GM12878 (cell line): ENCODE data around the gene CTSD. TPM values are rescaled to one million over a fixed set of nuclear protein-coding genes. Genes with fewer than 3 reads are reported as not detected.

Experiments
- ATAC-seq: fragments of 200-7000 bp; cut with Tn5 transposase; 3 replicates; pipeline ENCODE4 v1.9.1; 2020; ENCODE audit warnings: mild to moderate bottlenecking, moderate library complexity
- BruUV-seq: library from RNA; stranded (reverse); fragments of 400-500 nt; replicated peaks from 2 replicates; lab custom pipeline; 2021; lab: Mats Ljungman, UMichigan
- CTCF ChIA-PET: fragments of 300-600 bp; sonication (Branson Sonifier 250); formaldehyde crosslinking; extraction: SDS; loops from one replicate; lab custom pipeline; 2021; ENCODE audit warnings: inconsistent platforms; lab: Yijun Ruan, JAX
- POLR2A ChIA-PET: fragments of 350-600 bp; formaldehyde crosslinking; extraction: SDS; loops from one replicate; lab custom pipeline; 2021; ENCODE audit warnings: inconsistent platforms; lab: Charles Lee
- RAD21 ChIA-PET: fragments of 300-600 bp; sonication (Branson Sonifier 250); formaldehyde crosslinking; loops from one replicate; lab custom pipeline; 2023; ENCODE audit warnings: antibody characterized with exemption; ENCODE audit not compliant: unreplicated experiment; lab: Charles Lee
- SMC1A ChIA-PET: fragments of 300-600 bp; sonication (Branson Sonifier 250); formaldehyde crosslinking; loops from one replicate; lab custom pipeline; 2023; ENCODE audit not compliant: unreplicated experiment, uncharacterized antibody; lab: Charles Lee
- DNase-seq: peaks from one replicate; pipeline ENCODE4 v3.0.0-alpha.2; 2011; ENCODE audit warnings: low read depth, low spot score
- FAIRE-seq: peaks from 3 replicates; lab custom pipeline; 2011; peaks lifted over from hg19 to GRCh38; lab: Jason Lieb, UNC
- H2AFZ ChIP-seq: 2 replicates; pipeline ENCODE4 v1.6.0; 2011; ENCODE audit warnings: low read depth, low read length, control low read depth; ENCODE audit not compliant: control insufficient read depth
- H3K27ac ChIP-seq: 2 replicates; pipeline ENCODE4 v1.5.1; 2011; ENCODE audit warnings: control low read depth; ENCODE audit not compliant: control insufficient read depth, insufficient read depth
- H3K27me3 ChIP-seq, 2 experiments: replicated peaks in 1 of 2; 2 replicates each; pipeline versions ENCODE4 v1.6.0 to v1.6.1; 2011; ENCODE audit warnings: low read length in 1 of 2; ENCODE audit not compliant: control insufficient read depth in 2 of 2, insufficient read depth in 2 of 2
- H3K36me3 ChIP-seq, 2 experiments: 2 replicates each; pipeline ENCODE4 v1.5.1; 2011; ENCODE audit warnings: low read length in 1 of 2; ENCODE audit not compliant: control insufficient read depth in 2 of 2, insufficient read depth in 2 of 2
- H3K4me1 ChIP-seq: 2 replicates; pipeline ENCODE4 v1.6.1; 2011; ENCODE audit warnings: mild to moderate bottlenecking, low read length, moderate library complexity, mixed read lengths; ENCODE audit not compliant: control insufficient read depth, insufficient read depth
- H3K4me2 ChIP-seq: 2 replicates; pipeline ENCODE4 v1.6.0; 2011; ENCODE audit warnings: control low read depth; ENCODE audit not compliant: control insufficient read depth, insufficient read depth
- H3K4me3 ChIP-seq: fragments of 200-600 bp; sonication (generic); 2 replicates; pipeline ENCODE4 v1.5.1; 2016
- H3K79me2 ChIP-seq: 2 replicates; pipeline ENCODE4 v1.6.0; 2011; ENCODE audit warnings: low read length; ENCODE audit not compliant: control insufficient read depth, insufficient read depth
- H3K9ac ChIP-seq: 2 replicates; pipeline ENCODE4 v1.8.0; 2011; ENCODE audit warnings: low read length, control low read depth, mixed read lengths; ENCODE audit not compliant: control insufficient read depth, insufficient read depth
- H3K9me3 ChIP-seq: replicated peaks from 3 replicates; pipeline ENCODE4 v1.5.1; 2011; ENCODE audit warnings: mild to moderate bottlenecking, low read length; ENCODE audit not compliant: control insufficient read depth, insufficient read depth
- H4K20me1 ChIP-seq: 2 replicates; pipeline ENCODE4 v1.6.0; 2011; ENCODE audit not compliant: control insufficient read depth, insufficient read depth
- MXI1 ChIP-seq: fragments of 150-350 bp; IDR thresholded peaks from 2 replicates; pipeline ENCODE4 v1.6.1; 2011; ENCODE audit warnings: low read depth, mild to moderate bottlenecking, inconsistent platforms, low read length, improper control_type of control experiment
- PBX3 ChIP-seq: IDR thresholded peaks from 2 replicates; pipeline ENCODE4 v1.6.1; 2011; ENCODE audit warnings: mild to moderate bottlenecking, low read depth, low read length, moderate library complexity; ENCODE audit not compliant: insufficient replicate concordance
- POU2F2 ChIP-seq: IDR thresholded peaks from 3 replicates; pipeline ENCODE4 v1.6.1; 2011; ENCODE audit warnings: low read depth, mild to moderate bottlenecking, low read length, borderline replicate concordance
- ZBTB4 ChIP-seq: fragments of 450-650 bp; formaldehyde crosslinking; IDR thresholded peaks from 2 replicates; pipeline ENCODE4 v1.4.0; 2022; ENCODE audit warnings: mild to moderate bottlenecking, moderate library complexity
- WGBS: methylation state at CpG from one replicate; pipeline ENCODE4 v1.1.6; 2016; ENCODE audit warnings: low lambda C conversion rate; ENCODE audit not compliant: insufficient replicate concordance, insufficient coverage; ENCODE audit errors: missing lambda C conversion rate; 5-methylcytosine and 5-hydroxymethylcytosine counted together
- in situ Hi-C: fragments of 300-500 bp; cut with MboI; formaldehyde crosslinking; loops from 9 replicates; pipeline ENCODE4 v1.14.3; 2018; ENCODE audit warnings: mixed read lengths
- intact Hi-C: fragments of 100-400 bp; cut with micrococcal nuclease; formaldehyde crosslinking; loops from one replicate; pipeline ENCODE4 v1.14.2; 2022; ENCODE audit not compliant: unreplicated experiment
- polyA plus RNA-seq, 11 experiments: library from polyadenylated mRNA; depleted of rRNA in 4 of 11; unstranded in 6 of 11; stranded (reverse) in 5 of 11; fragments of >200 nt; fragmentation: Nextera tagmentation in 4 of 11; fragmentation: Illumina TruSeq in 1 of 11; extraction: Ambion mirVana in 4 of 11; extraction: Trizol in 1 of 11; gene quantifications; 1 replicate in 1 of 11; 2 replicates in 10 of 11; pipeline versions ENCODE4 v1.2.1 to v1.2.3, GENCODE V29; 2011 to 2016; ENCODE audit warnings: inconsistent platforms in 2 of 11, missing spikeins in 2 of 11, low read depth in 1 of 11
- total RNA-seq, 4 experiments: library from RNA; depleted of rRNA in 3 of 4; stranded (reverse); fragments of >200 nt in 3 of 4; fragmentation: Illumina TruSeq in 1 of 4; extraction: Trizol in 1 of 4; gene quantifications; 2 replicates each; pipeline versions ENCODE4 v1.2.1 to v1.2.3, GENCODE V29; 2013 to 2021

The CTSD gene
- total and polyA plus RNA-seq, 10 of the 15 experiments (the other 5 are each of a cell fraction or from before 2014, with no cell fraction given): 0.42 to 54.6 (median 25.0) TPM

GRCh38 chr11:1812274-1812673, 48.5 kb upstream of the CTSD start:
- no peak overlapping the region for H3K4me2 ChIP-seq
- H3K9ac ChIP-seq: no peak overlapping the region
- 0 out of 4 replicates have a peak, but pooled peaks cover 0 to 1% of the 10 kb centered on the region in 2 experiments for H3K27me3 ChIP-seq
- 19% methylated on average over 5 of the region's 5 CpGs for WGBS
- TF ChIP-seq ZBTB4 (CRISPR knock-in tag) (no peak), MXI1 (no peak), PBX3 (no peak), POU2F2 (no peak)
- H3K4me1 ChIP-seq: no peaks in the 10 kb centered on the region
- ATAC-seq (no peak), FAIRE-seq (no peak), DNase-seq (no peak)
- H3K4me3 ChIP-seq: no peak overlapping the region
- peaks cover 2% of the 10 kb centered on the region; the same call in 1 of the 3 replicates for H3K9me3 ChIP-seq
- in situ Hi-C loops (no loop called here), intact Hi-C loops (no loop called here)
- no peak overlapping the region for H3K27ac ChIP-seq
- ChIA-PET CTCF (no interaction called here), POLR2A (no interaction called here), SMC1A (no interaction called here), RAD21 (no interaction called here)
- no peak overlapping the region for H2AFZ ChIP-seq
- no peaks in the 10 kb centered on the region for H3K79me2 ChIP-seq
- no peaks in the 10 kb centered on the region for H3K36me3 ChIP-seq
- no TSS peak for BruUV-seq
- H4K20me1 ChIP-seq: no peaks in the 10 kb centered on the region
